HepG2 (cell line): Measurements from ENCODE around the gene RNU11. TPM values are rescaled to one million over a fixed set of nuclear protein-coding genes. Genes with fewer than 3 reads are reported as not detected.

ENCODE experiments used
- ATF7-NPFF ChIP-seq: sonication (generic); formaldehyde crosslinking; IDR thresholded peaks from 2 replicates; pipeline ENCODE4 v1.8.1; 2023; ENCODE audit warnings: mild to moderate bottlenecking, low read depth, missing genetic modification reagents, moderate library complexity
- HNF4G ChIP-seq, 2 experiments: sonication (generic) in 1 of 2; formaldehyde crosslinking in 1 of 2; IDR thresholded peaks; 2 replicates each; pipeline versions ENCODE4 v1.4.0 to v1.6.1; 2011 to 2020; ENCODE audit warnings: borderline replicate concordance in 2 of 2, low read depth in 2 of 2, mild to moderate bottlenecking in 2 of 2, low read length in 1 of 2, missing genetic modification reagents in 1 of 2, moderate library complexity in 1 of 2
- ISX ChIP-seq: sonication (generic); formaldehyde crosslinking; conservative IDR thresholded peaks from 2 replicates; pipeline ENCODE4 v1.5.0; 2020; ENCODE audit warnings: missing genetic modification reagents
- KDM5B ChIP-seq: sonication (generic); formaldehyde crosslinking; IDR thresholded peaks from 2 replicates; pipeline ENCODE4 v1.4.0; 2020; ENCODE audit warnings: missing genetic modification reagents, mild to moderate bottlenecking, borderline replicate concordance
- MEF2D ChIP-seq: sonication (generic); formaldehyde crosslinking; IDR thresholded peaks from 2 replicates; pipeline ENCODE4 v1.5.1; 2020; ENCODE audit warnings: mild to moderate bottlenecking, missing genetic modification reagents
- RORA ChIP-seq: sonication (generic); formaldehyde crosslinking; IDR thresholded peaks from 2 replicates; pipeline ENCODE4 v1.5.0; 2020; ENCODE audit warnings: mild to moderate bottlenecking, missing genetic modification reagents, moderate library complexity
- ZBTB38 ChIP-seq: sonication (generic); formaldehyde crosslinking; IDR thresholded peaks from 2 replicates; pipeline ENCODE4 v1.5.1; 2020; ENCODE audit warnings: mild to moderate bottlenecking, missing genetic modification reagents
- ZNF350 ChIP-seq: sonication (generic); formaldehyde crosslinking; IDR thresholded peaks from 2 replicates; pipeline ENCODE4 v1.4.0; 2020; ENCODE audit warnings: mild to moderate bottlenecking, low read depth, missing genetic modification reagents, borderline replicate concordance
- ZNF446 ChIP-seq: sonication (generic); formaldehyde crosslinking; IDR thresholded peaks from 2 replicates; pipeline ENCODE4 v1.5.0; 2020; ENCODE audit warnings: mild to moderate bottlenecking, missing genetic modification reagents
- ZNF552 ChIP-seq: sonication (generic); formaldehyde crosslinking; IDR thresholded peaks from 2 replicates; pipeline ENCODE4 v1.9.0; 2022; ENCODE audit warnings: missing genetic modification reagents, mild to moderate bottlenecking, borderline replicate concordance
- ZNF605 ChIP-seq: sonication (generic); formaldehyde crosslinking; IDR thresholded peaks from 2 replicates; pipeline ENCODE4 v1.8.0; 2022; ENCODE audit warnings: mild to moderate bottlenecking, missing genetic modification reagents
- polyA plus RNA-seq, 8 experiments: library from polyadenylated mRNA; depleted of rRNA in 3 of 8; stranded (reverse) in 7 of 8; unstranded in 1 of 8; fragments of >200 nt; fragmentation: Illumina TruSeq in 4 of 8; extraction: Trizol in 4 of 8; gene quantifications; 2 replicates each; pipeline versions ENCODE4 v1.2.1 to v1.2.3, GENCODE V29; 2011 to 2016; ENCODE audit warnings: low read depth in 4 of 8, missing spikeins in 1 of 8, mixed read lengths in 1 of 8; ENCODE audit not compliant: insufficient read depth in 1 of 8
- total RNA-seq, 5 experiments: library from RNA; depleted of rRNA; stranded (reverse); fragments of >200 nt; fragmentation: Illumina TruSeq; extraction: Trizol; gene quantifications; 2 replicates each; pipeline ENCODE4 v1.2.3, GENCODE V29; 2016; ENCODE audit warnings: low read depth in 1 of 5
- TF ChIP-seq, protein P1 (sequence below): sonication (generic); formaldehyde crosslinking; IDR thresholded peaks from 2 replicates; pipeline ENCODE4 v1.4.0; 2020; ENCODE audit warnings: missing genetic modification reagents
- TF ChIP-seq, protein P2 (sequence below): sonication (generic); formaldehyde crosslinking; IDR thresholded peaks from one replicate; pipeline ENCODE4 v1.5.1; 2020; ENCODE audit warnings: mild to moderate bottlenecking, missing genetic modification reagents; ENCODE audit errors: not compliant biosample characterization

The RNU11 gene
- total and polyA plus RNA-seq, 2 of the 13 experiments (the other 11 are each of a cell fraction or from before 2014, with no cell fraction given): not detected

DNA sequence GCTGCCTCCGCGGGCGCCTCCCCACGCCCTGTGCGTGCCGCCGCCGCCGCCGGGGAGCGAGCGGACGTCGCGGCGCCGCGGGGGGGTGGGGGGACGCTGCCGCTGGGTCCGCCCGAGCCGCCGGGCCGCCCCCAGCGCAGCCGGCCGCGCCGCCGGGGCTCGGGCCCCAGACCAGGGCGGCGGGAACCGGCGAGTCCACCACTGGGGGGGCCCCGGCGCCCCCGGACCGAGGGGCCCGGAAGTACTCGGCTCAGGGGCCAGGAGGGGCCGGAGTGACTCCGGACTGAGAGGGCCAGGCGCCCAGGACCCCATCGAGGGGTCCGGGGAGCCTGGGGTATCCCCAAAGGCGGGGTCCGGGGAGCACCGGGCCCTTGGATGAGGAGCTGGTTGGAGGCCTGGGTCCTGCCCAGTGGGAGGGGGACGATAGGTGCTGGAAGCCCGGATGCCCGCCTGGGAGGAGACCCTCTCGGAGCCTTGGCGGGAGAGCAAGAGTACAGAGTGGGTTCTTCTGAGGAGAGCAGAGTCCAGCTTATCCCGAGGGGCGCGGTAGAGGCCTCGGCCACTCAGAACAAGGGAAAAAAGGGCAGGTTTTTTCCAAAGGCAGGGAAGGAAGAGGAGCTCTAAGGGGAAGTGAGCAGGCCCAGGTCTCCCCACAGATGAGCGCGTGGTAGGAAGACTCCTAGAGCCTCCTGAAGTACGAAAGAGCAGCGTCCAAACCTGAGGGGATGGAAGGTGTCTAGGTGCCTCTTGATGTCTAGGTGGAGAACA lies 20.7 kb downstream of the RNU11 start (continued):
- TF ChIP-seq HNF4G (IDR thresholded peaks at IDR 0.05; ENCODE audit: borderline replicate concordance, low read depth, low read length): no peak
- no peak for TF ChIP-seq HNF4G (CRISPR knock-in tag; IDR thresholded peaks at IDR 0.05; ENCODE audit: borderline replicate concordance, low read depth)
- no peak for TF ChIP-seq RORA (CRISPR knock-in tag)
- 0 out of 2 replicates have a peak, but pooled peaks have one; percentile 28 for TF ChIP-seq ZNF446 (CRISPR knock-in tag)
- TF ChIP-seq, protein P1, sequence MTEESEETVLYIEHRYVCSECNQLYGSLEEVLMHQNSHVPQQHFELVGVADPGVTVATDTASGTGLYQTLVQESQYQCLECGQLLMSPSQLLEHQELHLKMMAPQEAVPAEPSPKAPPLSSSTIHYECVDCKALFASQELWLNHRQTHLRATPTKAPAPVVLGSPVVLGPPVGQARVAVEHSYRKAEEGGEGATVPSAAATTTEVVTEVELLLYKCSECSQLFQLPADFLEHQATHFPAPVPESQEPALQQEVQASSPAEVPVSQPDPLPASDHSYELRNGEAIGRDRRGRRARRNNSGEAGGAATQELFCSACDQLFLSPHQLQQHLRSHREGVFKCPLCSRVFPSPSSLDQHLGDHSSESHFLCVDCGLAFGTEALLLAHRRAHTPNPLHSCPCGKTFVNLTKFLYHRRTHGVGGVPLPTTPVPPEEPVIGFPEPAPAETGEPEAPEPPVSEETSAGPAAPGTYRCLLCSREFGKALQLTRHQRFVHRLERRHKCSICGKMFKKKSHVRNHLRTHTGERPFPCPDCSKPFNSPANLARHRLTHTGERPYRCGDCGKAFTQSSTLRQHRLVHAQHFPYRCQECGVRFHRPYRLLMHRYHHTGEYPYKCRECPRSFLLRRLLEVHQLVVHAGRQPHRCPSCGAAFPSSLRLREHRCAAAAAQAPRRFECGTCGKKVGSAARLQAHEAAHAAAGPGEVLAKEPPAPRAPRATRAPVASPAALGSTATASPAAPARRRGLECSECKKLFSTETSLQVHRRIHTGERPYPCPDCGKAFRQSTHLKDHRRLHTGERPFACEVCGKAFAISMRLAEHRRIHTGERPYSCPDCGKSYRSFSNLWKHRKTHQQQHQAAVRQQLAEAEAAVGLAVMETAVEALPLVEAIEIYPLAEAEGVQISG (CRISPR knock-in tag): 0 out of 2 replicates have a peak, but pooled peaks have one; percentile 39
- no peak for TF ChIP-seq ISX (CRISPR knock-in tag)
- TF ChIP-seq, protein P2, sequence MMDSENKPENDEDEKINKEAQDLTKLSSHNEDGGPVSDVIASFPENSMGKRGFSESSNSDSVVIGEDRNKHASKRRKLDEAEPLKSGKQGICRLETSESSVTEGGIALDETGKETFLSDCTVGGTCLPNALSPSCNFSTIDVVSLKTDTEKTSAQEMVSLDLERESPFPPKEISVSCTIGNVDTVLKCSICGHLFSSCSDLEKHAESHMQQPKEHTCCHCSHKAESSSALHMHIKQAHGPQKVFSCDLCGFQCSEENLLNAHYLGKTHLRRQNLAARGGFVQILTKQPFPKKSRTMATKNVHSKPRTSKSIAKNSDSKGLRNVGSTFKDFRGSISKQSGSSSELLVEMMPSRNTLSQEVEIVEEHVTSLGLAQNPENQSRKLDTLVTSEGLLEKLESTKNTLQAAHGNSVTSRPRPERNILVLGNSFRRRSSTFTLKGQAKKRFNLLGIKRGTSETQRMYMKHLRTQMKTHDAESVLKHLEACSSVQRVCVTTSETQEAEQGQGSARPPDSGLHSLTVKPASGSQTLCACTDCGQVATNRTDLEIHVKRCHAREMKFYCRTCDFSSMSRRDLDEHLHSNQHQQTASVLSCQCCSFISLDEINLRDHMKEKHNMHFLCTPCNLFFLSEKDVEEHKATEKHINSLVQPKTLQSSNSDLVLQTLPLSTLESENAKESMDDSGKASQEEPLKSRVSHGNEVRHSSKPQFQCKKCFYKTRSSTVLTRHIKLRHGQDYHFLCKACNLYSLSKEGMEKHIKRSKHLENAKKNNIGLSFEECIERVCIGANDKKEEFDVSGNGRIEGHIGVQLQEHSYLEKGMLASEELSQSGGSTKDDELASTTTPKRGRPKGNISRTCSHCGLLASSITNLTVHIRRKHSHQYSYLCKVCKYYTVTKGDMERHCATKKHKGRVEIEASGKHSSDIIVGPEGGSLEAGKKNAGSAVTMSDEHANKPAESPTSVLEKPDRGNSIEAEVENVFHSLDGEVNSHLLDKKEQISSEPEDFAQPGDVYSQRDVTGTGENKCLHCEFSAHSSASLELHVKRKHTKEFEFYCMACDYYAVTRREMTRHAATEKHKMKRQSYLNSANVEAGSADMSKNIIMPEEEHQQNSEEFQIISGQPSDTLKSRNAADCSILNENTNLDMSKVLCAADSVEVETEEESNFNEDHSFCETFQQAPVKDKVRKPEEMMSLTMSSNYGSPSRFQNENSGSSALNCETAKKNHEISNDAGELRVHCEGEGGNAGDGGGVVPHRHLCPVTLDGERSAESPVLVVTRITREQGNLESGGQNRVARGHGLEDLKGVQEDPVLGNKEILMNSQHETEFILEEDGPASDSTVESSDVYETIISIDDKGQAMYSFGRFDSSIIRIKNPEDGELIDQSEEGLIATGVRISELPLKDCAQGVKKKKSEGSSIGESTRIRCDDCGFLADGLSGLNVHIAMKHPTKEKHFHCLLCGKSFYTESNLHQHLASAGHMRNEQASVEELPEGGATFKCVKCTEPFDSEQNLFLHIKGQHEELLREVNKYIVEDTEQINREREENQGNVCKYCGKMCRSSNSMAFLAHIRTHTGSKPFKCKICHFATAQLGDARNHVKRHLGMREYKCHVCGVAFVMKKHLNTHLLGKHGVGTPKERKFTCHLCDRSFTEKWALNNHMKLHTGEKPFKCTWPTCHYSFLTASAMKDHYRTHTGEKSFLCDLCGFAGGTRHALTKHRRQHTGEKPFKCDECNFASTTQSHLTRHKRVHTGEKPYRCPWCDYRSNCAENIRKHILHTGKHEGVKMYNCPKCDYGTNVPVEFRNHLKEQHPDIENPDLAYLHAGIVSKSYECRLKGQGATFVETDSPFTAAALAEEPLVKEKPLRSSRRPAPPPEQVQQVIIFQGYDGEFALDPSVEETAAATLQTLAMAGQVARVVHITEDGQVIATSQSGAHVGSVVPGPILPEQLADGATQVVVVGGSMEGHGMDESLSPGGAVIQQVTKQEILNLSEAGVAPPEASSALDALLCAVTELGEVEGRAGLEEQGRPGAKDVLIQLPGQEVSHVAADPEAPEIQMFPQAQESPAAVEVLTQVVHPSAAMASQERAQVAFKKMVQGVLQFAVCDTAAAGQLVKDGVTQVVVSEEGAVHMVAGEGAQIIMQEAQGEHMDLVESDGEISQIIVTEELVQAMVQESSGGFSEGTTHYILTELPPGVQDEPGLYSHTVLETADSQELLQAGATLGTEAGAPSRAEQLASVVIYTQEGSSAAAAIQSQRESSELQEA: no peak
- peak; percentile 20; the same call in 1 of the 2 replicates for TF ChIP-seq KDM5B (CRISPR knock-in tag)
- TF ChIP-seq ATF7-NPFF (CRISPR knock-in tag): no peak; the same call in 1 of the 2 replicates
- no peak for TF ChIP-seq ZNF350 (CRISPR knock-in tag)
- TF ChIP-seq MEF2D (CRISPR knock-in tag): no peak
- TF ChIP-seq ZNF552 (CRISPR knock-in tag): no peak
- TF ChIP-seq ZNF605 (CRISPR knock-in tag): no peak
- no peak for TF ChIP-seq ZBTB38 (CRISPR knock-in tag)
